Activated T-cell treated with anti-CD3 and anti-CD28 coated beads for 48 hours (primary cell): Measurements from ENCODE around the gene CHDH.

Experiments used
- DNase-seq: peaks from one replicate; pipeline ENCODE4 v3.0.0-alpha.2; 2020; ENCODE audit warnings: low read depth

Gene CHDH

DNA sequence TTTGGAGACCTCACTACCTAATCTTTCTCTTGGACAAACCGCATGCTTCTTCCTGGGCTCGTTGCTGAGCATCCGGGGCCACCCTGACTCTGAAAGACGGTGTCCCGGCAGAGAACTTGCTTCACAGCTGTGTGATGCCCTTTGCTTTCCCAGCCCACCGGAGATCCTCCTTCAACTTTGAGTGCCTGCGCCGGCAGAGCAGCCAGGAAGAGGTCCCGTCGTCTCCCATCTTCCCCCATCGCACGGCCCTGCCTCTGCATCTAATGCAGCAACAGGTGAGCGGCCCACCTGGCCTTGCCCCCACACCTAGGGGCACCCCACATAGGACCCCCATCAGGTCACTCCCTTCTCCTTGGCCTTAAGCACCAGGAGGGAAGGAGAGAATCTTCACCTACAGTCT lies 37.7 kb downstream of the CHDH start:
- DNase-seq: no peak

- DNase-seq: no peak
These were observed 39.0 kb downstream of the CHDH start for GRCh38 chr3:53807117-53807810.

DNA sequence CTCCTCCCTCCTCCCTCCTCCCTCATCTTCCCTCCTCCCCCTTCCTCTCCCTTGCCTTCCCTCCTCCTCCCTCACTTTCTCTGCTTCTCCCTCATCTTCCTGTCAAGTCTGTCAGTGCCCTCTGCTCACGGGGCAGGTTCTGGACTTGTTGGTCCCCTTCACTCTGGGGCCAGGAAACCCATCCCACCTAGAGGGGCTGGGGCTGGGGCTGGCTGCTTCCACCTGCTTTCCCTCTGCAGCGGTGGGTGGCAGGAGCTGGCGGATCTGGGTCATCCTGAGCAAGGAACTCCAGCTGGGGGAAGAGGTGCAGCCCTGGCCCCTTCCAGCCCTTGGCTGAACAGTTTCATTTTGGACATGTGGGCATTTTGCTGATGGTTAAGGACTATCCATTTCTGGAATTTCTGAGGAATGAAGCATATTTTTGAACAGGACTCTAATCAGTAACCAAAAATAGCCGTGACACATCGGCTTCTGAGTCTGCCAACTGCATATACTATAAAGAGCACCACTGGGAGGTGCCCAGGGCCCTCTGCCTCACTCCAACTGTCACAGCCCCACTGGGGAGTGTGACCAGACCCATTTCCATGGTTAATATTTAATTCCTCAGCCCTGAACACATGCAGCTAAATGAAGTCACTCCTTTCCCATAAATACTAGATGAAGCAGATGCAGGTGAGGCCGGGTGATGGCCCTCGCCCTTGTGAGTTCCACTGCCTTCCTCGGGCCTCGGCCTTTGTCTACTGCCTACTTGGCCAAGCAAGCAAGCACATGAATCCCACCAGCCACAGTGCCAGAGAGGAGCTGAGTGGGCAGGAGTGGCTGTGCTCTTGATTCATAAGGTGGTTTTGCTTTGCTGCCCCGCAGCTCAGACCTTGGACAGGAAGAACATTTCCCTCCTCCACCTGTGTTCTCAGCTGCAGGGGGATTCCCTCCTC lies 39.8 kb downstream of the CHDH start:
- no peak for DNase-seq

DNA sequence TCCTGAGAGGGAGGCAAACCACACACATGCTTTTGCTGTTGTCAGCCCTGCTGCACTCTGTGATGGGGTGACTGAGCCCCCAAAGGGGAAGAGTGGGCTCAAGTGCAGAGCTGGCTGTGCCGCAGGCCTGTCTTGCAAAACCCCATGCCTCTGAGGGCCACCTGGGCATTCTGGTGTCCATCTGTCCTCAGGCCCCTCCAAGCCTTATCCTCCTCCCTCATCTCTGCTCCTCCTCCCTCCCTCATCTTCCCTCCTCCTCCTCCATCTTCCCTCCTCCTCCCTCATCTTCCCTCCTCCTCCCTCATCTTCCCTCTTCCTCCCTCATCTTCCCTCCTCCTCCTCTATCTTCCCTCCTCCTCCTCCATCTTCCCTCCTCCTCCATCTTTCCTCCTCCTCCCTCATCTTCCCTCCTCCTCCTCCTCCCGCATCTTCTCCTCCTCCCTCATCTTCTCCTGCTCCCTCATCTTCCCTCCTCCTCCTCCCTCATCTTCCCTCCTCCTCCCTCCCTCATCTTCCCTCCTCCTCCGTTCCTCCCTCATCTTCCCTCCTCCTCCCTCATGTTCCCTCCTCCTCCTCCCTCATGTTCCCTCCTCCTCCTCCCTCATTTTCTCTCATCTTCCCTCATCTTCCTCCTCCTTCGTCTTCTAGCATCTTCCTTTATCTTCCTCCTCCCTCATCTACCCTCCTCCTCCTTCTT lies 40.6 kb downstream of the CHDH start:
- DNase-seq: no peak

DNA sequence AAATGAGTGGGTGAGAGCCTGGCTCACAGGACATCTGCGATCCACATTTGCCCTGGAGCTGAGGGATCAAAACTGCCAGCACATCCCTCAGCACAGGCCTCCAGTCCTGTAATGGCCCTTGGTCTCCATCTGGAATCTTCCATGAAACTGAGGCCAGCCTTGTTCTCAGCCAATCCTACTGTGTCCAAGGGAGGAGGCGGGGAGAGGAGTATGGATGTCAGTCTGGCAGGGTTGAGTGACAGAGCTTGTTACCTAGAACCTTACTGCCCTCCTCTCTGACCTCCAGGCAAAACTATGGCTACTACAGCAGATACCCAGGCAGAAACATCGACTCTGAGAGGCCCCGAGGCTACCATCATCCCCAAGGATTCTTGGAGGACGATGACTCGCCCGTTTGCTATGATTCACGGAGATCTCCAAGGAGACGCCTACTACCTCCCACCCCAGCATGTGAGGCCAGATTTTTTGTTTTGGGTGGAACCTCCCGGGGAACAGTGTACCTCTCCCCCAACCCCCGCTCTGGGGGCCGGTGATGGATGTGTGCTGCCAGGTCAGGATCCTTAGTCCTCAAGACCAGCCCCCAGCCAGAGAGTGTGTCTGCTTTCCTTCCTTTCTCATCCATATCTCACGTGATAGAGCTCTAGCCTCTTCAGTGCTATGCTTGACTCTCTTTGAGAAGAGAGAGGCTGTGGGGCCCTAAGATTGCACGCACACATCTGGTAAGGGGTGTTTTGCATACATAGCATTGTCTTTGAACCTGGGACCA lies 41.3 kb downstream of the CHDH start:
- no peak for DNase-seq

GRCh38 chr3:53803816-53804695 lies 42.2 kb downstream of the CHDH start:
- DNase-seq: no peak

GRCh38 chr3:53803124-53803815 lies 42.9 kb downstream of the CHDH start:
- DNase-seq: no peak

DNA sequence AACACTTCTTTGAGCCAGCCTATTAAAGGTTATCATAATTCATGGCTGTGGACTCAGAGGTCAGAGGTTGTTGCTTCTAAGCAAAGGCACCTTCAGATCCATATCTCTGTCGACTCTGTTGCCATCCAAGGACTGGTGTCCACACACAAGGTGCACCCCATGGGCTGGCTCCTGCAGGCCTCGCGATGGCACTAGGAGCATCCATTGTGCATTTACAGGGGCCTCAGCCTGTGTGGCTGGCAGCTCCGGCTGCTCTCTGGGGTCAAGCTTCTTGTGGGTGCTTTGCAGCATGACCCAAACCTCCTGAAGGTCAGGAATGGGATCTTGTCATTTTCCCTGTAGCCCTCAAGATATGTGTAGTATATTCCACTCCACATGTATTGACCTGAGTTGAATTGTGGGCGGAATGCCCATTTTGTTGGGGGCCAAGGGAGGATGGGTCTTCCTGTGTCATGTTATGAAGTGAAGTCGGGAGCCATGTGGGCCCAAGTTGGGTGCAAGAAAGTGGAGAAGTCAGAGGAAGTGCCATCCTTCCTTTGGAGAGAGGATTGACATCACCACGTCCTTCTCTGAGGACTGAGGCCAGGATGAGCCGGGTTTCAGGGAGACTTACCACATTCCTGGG lies 43.9 kb downstream of the CHDH start:
- DNase-seq: no peak

- no peak for DNase-seq
These were observed 44.9 kb downstream of the CHDH start for GRCh38 chr3:53801319-53801718.

- no peak for DNase-seq
These were observed 45.9 kb downstream of the CHDH start for GRCh38 chr3:53800041-53800906.

- DNase-seq: no peak
These were observed 46.8 kb downstream of the CHDH start for GRCh38 chr3:53799338-53799865.

DNA sequence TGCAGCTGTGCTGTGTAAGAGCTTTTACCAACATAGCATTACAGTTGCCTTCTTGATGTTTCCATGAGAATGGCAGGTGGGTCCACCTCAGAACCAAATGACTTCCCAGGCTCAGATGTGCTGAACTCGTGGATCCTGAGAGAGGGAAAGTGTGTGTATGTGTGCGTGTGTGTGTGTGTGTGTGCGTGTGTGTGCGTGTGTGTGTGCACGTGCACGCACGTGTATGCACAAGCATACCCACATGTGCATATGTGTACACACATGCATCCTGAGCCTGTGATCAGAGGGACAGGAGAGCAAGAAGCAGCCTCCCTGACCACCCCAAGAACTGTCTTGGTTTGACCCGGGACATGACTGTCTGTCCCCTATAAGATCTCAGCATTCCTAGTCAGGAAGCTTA lies 48.1 kb downstream of the CHDH start:
- no peak for DNase-seq

DNA sequence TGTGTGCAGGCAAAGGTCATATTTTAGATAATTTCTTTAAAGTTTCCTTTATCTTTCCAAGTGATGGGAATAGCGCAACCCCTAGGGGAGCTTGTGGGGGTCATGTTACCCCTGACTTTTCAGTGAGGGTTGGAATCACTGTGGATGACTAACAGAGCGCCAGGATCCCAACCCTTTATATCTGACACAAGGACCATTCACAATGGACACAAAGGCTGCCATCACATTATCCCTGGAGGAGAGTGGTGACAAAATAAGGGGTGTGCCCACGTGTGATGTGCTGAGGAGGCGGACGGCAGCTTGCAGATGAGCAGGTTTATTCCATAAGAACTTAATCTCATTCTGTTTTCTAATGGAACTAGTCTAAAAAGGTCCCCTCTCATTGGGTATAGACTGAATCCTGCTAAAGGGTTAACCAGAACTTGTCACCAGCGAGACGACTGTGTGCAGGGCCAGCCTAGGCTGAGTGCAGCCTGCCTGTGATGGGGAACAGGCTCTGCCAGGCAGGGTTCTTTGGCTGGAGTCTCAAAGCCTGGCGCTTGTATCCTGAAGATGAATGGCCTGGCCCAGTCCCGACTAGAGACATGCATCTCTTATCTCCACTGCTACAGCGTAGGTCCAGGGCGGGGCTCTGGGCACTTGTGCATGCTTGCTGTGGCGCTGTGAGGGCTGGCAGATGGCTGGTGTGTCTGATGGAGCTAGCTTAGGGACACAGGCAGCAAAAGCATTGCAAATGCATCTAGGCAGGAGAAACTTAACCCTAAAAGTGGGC lies 50.2 kb downstream of the CHDH start:
- no peak for DNase-seq

- DNase-seq: no peak
These were observed 51.0 kb downstream of the CHDH start for GRCh38 chr3:53795176-53795575.

DNA sequence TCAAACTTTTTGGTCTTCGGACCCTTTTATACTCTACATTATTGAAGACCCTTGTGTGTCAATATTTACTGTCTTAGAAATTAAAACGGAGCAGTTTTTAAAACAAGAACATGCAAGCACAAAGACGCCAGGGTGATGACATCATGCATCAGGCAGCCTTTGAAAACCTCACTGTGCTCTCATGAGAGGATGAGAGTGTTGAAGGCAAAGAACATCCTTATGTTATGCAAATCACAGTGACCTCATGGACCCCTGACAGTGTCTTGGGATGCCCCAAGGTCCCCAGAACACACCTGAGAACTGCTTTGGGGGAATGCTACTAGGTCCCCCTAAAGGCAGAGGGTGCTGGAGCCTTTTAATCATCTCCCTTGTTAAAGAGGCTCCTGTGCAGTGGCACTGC lies 51.6 kb downstream of the CHDH start:
- no peak for DNase-seq

DNA sequence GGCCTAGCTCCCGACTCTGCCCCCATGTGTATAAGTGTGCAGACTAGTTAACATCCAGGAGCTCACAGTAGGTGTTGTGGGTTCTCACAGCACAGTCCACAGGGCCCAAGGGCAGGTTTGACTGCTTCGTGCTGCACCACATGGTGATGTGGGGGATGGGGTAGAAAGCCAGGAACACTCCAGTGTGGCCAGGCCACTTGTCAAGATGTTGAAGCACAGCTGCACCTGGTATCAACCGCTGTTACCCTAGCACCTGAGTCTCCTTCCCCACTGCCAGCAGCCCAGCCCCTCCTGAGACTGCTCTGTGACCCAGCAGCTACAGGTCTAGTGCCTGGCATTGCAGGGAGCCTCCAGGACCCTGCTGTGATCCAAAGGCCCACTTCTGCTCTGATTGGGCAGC lies 53.4 kb downstream of the CHDH start:
- DNase-seq: no peak

DNA sequence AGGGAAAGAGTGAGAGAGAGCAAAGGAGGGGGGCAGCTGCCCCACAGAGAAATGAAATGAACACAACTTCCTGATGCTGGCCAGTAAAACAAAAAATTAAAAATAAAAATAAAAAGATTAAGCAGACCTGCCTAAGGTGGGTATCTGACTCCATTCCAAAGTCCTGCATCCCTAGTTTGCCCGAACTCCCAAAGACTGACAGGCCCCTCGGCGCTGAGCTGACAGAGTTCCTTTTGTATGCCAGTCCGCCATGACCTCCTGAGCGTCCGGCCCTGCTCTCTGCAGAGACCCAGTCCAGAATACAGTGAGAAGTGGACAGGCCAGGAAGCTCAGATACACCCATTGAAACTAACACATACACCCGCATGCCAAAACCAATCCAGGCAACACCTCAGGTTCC lies 54.9 kb downstream of the CHDH start:
- DNase-seq: no peak

DNA sequence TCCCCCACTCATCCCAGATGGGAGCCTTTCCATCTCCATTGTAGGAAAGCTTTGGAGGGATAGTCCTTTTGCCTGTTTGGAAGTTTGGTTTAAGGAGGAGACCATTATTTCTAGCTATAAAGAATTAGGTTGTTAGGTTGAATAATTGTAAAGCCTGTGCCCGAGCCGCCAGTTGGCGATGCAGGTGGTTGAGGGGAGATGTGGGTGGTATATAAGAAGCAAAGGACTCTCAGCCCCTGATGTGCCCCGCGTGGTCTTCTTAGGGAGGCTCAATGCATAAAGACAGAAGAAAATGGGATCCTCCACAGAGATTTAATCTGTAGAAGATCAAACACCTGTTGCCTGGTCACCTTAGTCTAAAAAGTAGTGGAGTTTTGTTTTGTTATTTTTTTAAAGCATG lies 55.7 kb downstream of the CHDH start:
- no peak for DNase-seq
